Activated CD8-positive, alpha-beta memory T cell treated with anti-CD3 and anti-CD28 coated beads for 48 hours (primary cell): ENCODE data around the gene SCYGR6.
"Not testable (repeated sequence)": the region's sequence is repeated elsewhere in the genome, so short reads cannot be mapped to it uniquely, and the experiment has no call there.

Experiments used
- DNase-seq, 3 experiments: peaks; one replicate each; pipeline ENCODE4 v3.0.0-alpha.2; 2020; ENCODE audit warnings: low read depth in 2 of 3, low spot score in 2 of 3

SCYGR6 gene

GRCh38 chr2:227724394-227725039 lies at the start of gene SCYGR6:
SCYGR6 (minus strand) TSS chr2:227724757; CDS start chr2:227724757, 0 bp downstream.
- DNase-seq: no peak

- no peak for DNase-seq
Measured at GRCh38 chr2:227774011-227774624, 49.6 kb upstream of the SCYGR6 start.

- no peak for DNase-seq
Measured at GRCh38 chr2:227772932-227773331, 48.4 kb upstream of the SCYGR6 start.

GRCh38 chr2:227772197-227772661 lies 47.7 kb upstream of the SCYGR6 start:
- DNase-seq: no peak

- DNase-seq: no peak
Measured at GRCh38 chr2:227767830-227768229, 43.3 kb upstream of the SCYGR6 start.

- peak; percentile 19 to 27 (median 22) for DNase-seq
Measured at GRCh38 chr2:227766373-227766883, 41.9 kb upstream of the SCYGR6 start.

GRCh38 chr2:227765788-227766372 lies 41.3 kb upstream of the SCYGR6 start:
- no peak for DNase-seq

GRCh38 chr2:227761740-227762476 lies 37.4 kb upstream of the SCYGR6 start:
- no peak for DNase-seq

GRCh38 chr2:227759411-227760118 lies 35.0 kb upstream of the SCYGR6 start:
- no peak for DNase-seq

- not testable (repeated sequence) for DNase-seq
Measured at GRCh38 chr2:227756261-227756660, 31.7 kb upstream of the SCYGR6 start.

GRCh38 chr2:227748079-227748478 lies 23.5 kb upstream of the SCYGR6 start:
- DNase-seq: no peak

- DNase-seq: no peak
Measured at GRCh38 chr2:227745594-227745993, 21.0 kb upstream of the SCYGR6 start, which contains the start of gene SCYGR8. SCYGR8 (plus strand) TSS chr2:227745894; CDS start chr2:227745894, 0 bp downstream.

GRCh38 chr2:227740705-227741104 lies 16.1 kb upstream of the SCYGR6 start:
- DNase-seq: not testable (repeated sequence)

GRCh38 chr2:227739351-227739750 lies 14.8 kb upstream of the SCYGR6 start:
- no peak for DNase-seq

- DNase-seq: no peak
Measured at GRCh38 chr2:227728035-227728434, 3.5 kb upstream of the SCYGR6 start, which contains the start of gene SCYGR7. SCYGR7 (plus strand) TSS chr2:227728335; CDS start chr2:227728335, 0 bp downstream.

GRCh38 chr2:227722821-227723220 lies 1.7 kb downstream of the SCYGR6 start:
- DNase-seq: not testable (repeated sequence)

- DNase-seq: no peak
Measured at GRCh38 chr2:227720680-227721079, 3.9 kb downstream of the SCYGR6 start.

- DNase-seq: no peak
Measured at GRCh38 chr2:227719641-227720040, 4.9 kb downstream of the SCYGR6 start.

- DNase-seq: no peak
Measured at GRCh38 chr2:227717687-227718567, 6.6 kb downstream of the SCYGR6 start, which contains the start of gene SLC19A3. SLC19A3 (minus strand) TSS chr2:227718028; CDS start chr2:227702318, 15,710 bp downstream.
